IMR-90 (cell line): ENCODE data around the gene TNIP1. TPM values are rescaled to one million over a fixed set of nuclear protein-coding genes. Genes with fewer than 3 reads are reported as not detected.
A peak's percentile ranks its signal among the peaks of the same experiment; 100 is the strongest.

Source experiments
- ATAC-seq: fragments of 200-7000 bp; cut with Tn5 transposase; 2 replicates; pipeline ENCODE4 v1.9.1; 2020; ENCODE audit warnings: low read depth, mild to moderate bottlenecking, moderate library complexity
- BruUV-seq: library from RNA; stranded (reverse); fragments of 400-500 nt; replicated peaks from 2 replicates; lab custom pipeline; 2021; lab: Mats Ljungman, UMichigan
- CTCF ChIA-PET: fragments of 300-600 bp; formaldehyde crosslinking; extraction: SDS; loops from one replicate; lab custom pipeline; 2021; ENCODE audit warnings: antibody characterized with exemption; lab: Yijun Ruan, JAX
- POLR2A ChIA-PET: fragments of 300-600 bp; sonication (Branson Sonifier 250); formaldehyde crosslinking; loops from one replicate; lab custom pipeline; 2022; ENCODE audit warnings: antibody characterized with exemption; ENCODE audit not compliant: unreplicated experiment; lab: Charles Lee
- DNase-seq: peaks from one replicate; pipeline ENCODE4 v3.0.0; 2013
- H2AFZ ChIP-seq: replicated peaks from 2 replicates; pipeline ENCODE3; 2013; ENCODE audit warnings: low read length, mild to moderate bottlenecking; ENCODE audit not compliant: poor library complexity
- H2AK5ac ChIP-seq: 2 replicates; pipeline ENCODE4 v1.6.1; 2013; ENCODE audit warnings: low read depth, low read length, inconsistent platforms
- H2AK9ac ChIP-seq: replicated peaks from 2 replicates; pipeline ENCODE3; 2013; ENCODE audit warnings: mild to moderate bottlenecking, low read depth, low read length, moderate library complexity; ENCODE audit not compliant: poor library complexity
- H2BK120ac ChIP-seq: 2 replicates; pipeline ENCODE4 v1.6.1; 2013; ENCODE audit warnings: low read depth, low read length, inconsistent platforms
- H2BK15ac ChIP-seq: 3 replicates; pipeline ENCODE4 v1.6.1; 2013; ENCODE audit warnings: low read depth, low read length, inconsistent platforms
- H2BK20ac ChIP-seq: 2 replicates; pipeline ENCODE4 v1.6.1; 2013; ENCODE audit warnings: low read depth, mild to moderate bottlenecking, inconsistent platforms, low read length, moderate library complexity
- H2BK5ac ChIP-seq: 2 replicates; pipeline ENCODE4 v1.6.1; 2013; ENCODE audit warnings: mild to moderate bottlenecking, low read depth, low read length, inconsistent platforms; ENCODE audit not compliant: poor library complexity, severe bottlenecking
- H3K14ac ChIP-seq: replicated peaks from 2 replicates; pipeline ENCODE4 v1.6.1; 2013; ENCODE audit warnings: low read depth, low read length, inconsistent platforms
- H3K18ac ChIP-seq: 2 replicates; pipeline ENCODE4 v1.6.1; 2013; ENCODE audit warnings: low read depth, low read length, control low read depth
- H3K23ac ChIP-seq: 2 replicates; pipeline ENCODE4 v1.6.1; 2013; ENCODE audit warnings: low read depth, low read length, inconsistent platforms
- H3K27ac ChIP-seq: 2 replicates; pipeline ENCODE4 v1.5.1; 2013; ENCODE audit warnings: mild to moderate bottlenecking, control low read depth, low read length; ENCODE audit not compliant: insufficient read depth
- H3K27me3 ChIP-seq: 2 replicates; pipeline ENCODE4 v1.6.1; 2013; ENCODE audit warnings: low read length; ENCODE audit not compliant: control insufficient read depth, insufficient read depth
- H3K36me3 ChIP-seq: 2 replicates; pipeline ENCODE4 v1.6.1; 2013; ENCODE audit warnings: low read length, mixed read lengths; ENCODE audit not compliant: control insufficient read depth, insufficient read depth
- H3K4ac ChIP-seq: 2 replicates; pipeline ENCODE4 v1.6.1; 2013; ENCODE audit warnings: low read depth, low read length, inconsistent platforms
- H3K4me1 ChIP-seq: 2 replicates; pipeline ENCODE4 v1.6.1; 2013; ENCODE audit warnings: low read length, mixed read lengths; ENCODE audit not compliant: control insufficient read depth, insufficient read depth
- H3K4me2 ChIP-seq: 2 replicates; pipeline ENCODE4 v1.6.1; 2013; ENCODE audit warnings: low read depth, mild to moderate bottlenecking, control low read depth, low read length, moderate library complexity
- H3K4me3 ChIP-seq: 2 replicates; pipeline ENCODE4 v1.5.1; 2013; ENCODE audit warnings: low read depth, mild to moderate bottlenecking, control low read depth, low read length, moderate library complexity; ENCODE audit not compliant: insufficient read depth
- H3K56ac ChIP-seq: 2 replicates; pipeline ENCODE4 v1.6.1; 2013; ENCODE audit warnings: low read length, inconsistent platforms; ENCODE audit not compliant: insufficient read depth; ENCODE audit errors: extremely low read depth
- H3K79me1 ChIP-seq, 2 experiments: 2 replicates each; pipeline ENCODE4 v1.6.1; 2013; ENCODE audit warnings: low read length in 2 of 2, inconsistent platforms in 1 of 2, low read depth in 1 of 2
- H3K9ac ChIP-seq: 2 replicates; pipeline ENCODE4 v1.6.1; 2013; ENCODE audit warnings: low read depth, low read length, control low read depth
- H3K9me1 ChIP-seq: 2 replicates; pipeline ENCODE4 v1.6.1; 2013; ENCODE audit warnings: low read length, inconsistent platforms; ENCODE audit not compliant: insufficient read depth
- H3K9me3 ChIP-seq: 2 replicates; pipeline ENCODE4 v1.6.1; 2013; ENCODE audit warnings: low read length; ENCODE audit not compliant: control insufficient read depth, insufficient read depth
- H4K20me1 ChIP-seq: 2 replicates; pipeline ENCODE4 v1.6.1; 2013; ENCODE audit warnings: low read length, inconsistent platforms; ENCODE audit not compliant: insufficient read depth
- H4K5ac ChIP-seq: 2 replicates; pipeline ENCODE4 v1.6.1; 2013; ENCODE audit warnings: mild to moderate bottlenecking, low read depth, low read length, control low read depth
- H4K8ac ChIP-seq, 2 experiments: 2 replicates each; pipeline ENCODE4 v1.6.1; 2013; ENCODE audit warnings: low read depth in 2 of 2, low read length in 2 of 2, control low read depth in 1 of 2, inconsistent platforms in 1 of 2
- H4K91ac ChIP-seq: 2 replicates; pipeline ENCODE4 v1.6.1; 2013; ENCODE audit warnings: low read depth, low read length, inconsistent platforms; ENCODE audit not compliant: insufficient read depth
- CEBPB ChIP-seq: IDR thresholded peaks from 2 replicates; pipeline ENCODE4 v1.6.1; 2012; ENCODE audit warnings: low read depth, low read length, improper control_type of control experiment
- MAFK ChIP-seq: IDR thresholded peaks from 2 replicates; pipeline ENCODE4 v1.6.1; 2012; ENCODE audit warnings: low read depth, low read length, improper control_type of control experiment
- MXI1 ChIP-seq: IDR thresholded peaks from 2 replicates; pipeline ENCODE4 v1.6.1; 2012; ENCODE audit warnings: low read depth, mild to moderate bottlenecking, low read length, moderate library complexity, borderline replicate concordance
- RAD21 ChIP-seq: IDR thresholded peaks from 2 replicates; pipeline ENCODE4 v1.6.1; 2012; ENCODE audit warnings: low read length, improper control_type of control experiment
- RCOR1 ChIP-seq: IDR thresholded peaks from 2 replicates; pipeline ENCODE4 v1.6.1; 2012; ENCODE audit warnings: mild to moderate bottlenecking, low read length, improper control_type of control experiment; ENCODE audit not compliant: insufficient replicate concordance
- RFX5 ChIP-seq: IDR thresholded peaks from 2 replicates; pipeline ENCODE4 v1.8.0; 2012; ENCODE audit warnings: low read depth, mild to moderate bottlenecking, low read length, moderate library complexity
- WGBS, 2 experiments: methylation state at CpG; one replicate each; pipeline versions ENCODE4 v1.1.5 to v1.1.7; 2013; ENCODE audit warnings: missing lambda C conversion rate in 2 of 2; ENCODE audit not compliant: insufficient read length in 1 of 2; ENCODE audit errors: extremely low coverage in 2 of 2; 5-methylcytosine and 5-hydroxymethylcytosine counted together
- dilution Hi-C: fragments of 300-500 bp; cut with HindIII; formaldehyde crosslinking; loops from one replicate; pipeline ENCODE4 v1.14.3; 2018; ENCODE audit warnings: low sequenced_read_pairs; ENCODE audit not compliant: unreplicated experiment
- in situ Hi-C: fragments of 300-500 bp; cut with MboI; formaldehyde crosslinking; loops from 3 replicates; pipeline ENCODE4 v1.14.3; 2019; ENCODE audit warnings: low sequenced_read_pairs, inconsistent platforms, mixed read lengths
- intact Hi-C: fragments of 100-400 bp; cut with micrococcal nuclease; formaldehyde crosslinking; loops from 2 replicates; pipeline ENCODE4 v1.10.0; 2022
- polyA plus RNA-seq, 3 experiments: library from polyadenylated mRNA; depleted of rRNA; stranded (reverse); fragments of >200 nt; gene quantifications; 2 replicates each; pipeline ENCODE4 v1.2.3, GENCODE V29; 2012; ENCODE audit warnings: low replicate concordance in 1 of 3
- total RNA-seq: library from RNA; depleted of rRNA; stranded (reverse); fragments of >200 nt; gene quantifications from 2 replicates; pipeline ENCODE4 v1.2.3, GENCODE V29; 2012
- TF ChIP-seq, protein P1 (sequence below): fragments of 150-350 bp; IDR thresholded peaks from 2 replicates; pipeline ENCODE4 v1.6.1; 2016; ENCODE audit warnings: low read depth, mild to moderate bottlenecking, low read length, moderate library complexity, borderline replicate concordance

TNIP1 gene
- total and polyA plus RNA-seq, 2 of the 4 experiments (the other 2 are of a cell fraction) = 63.8 to 92.8 TPM

DNA sequence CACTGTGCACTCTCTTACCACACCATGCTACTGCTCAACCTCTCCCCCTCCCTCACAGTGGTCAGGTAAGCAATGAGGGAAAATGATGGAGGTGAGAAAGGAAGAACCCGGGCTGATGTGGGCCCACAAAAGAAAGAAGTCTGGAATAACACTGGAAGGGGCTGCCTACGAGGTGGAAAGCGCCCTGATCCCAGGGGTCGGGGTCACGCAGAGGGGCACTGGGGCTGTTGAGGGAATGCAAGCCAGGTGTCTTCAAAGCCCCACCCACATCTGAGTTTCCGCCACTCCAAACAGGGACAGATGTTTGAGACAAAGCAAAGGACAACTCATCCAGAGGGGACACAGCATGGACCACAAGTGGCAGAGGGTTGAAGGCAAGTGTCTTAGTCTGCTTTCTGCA lies 4.2 kb downstream of the TNIP1 start:
- Histone ChIP-seq H2BK120ac (peak overlapping the region; percentile 38; the same call in 1 of the 2 replicates), H3K27me3 (no peaks in the 10 kb centered on the region), H4K91ac (peak overlapping the region; percentile 54; the same call in 1 of the 2 replicates), H3K79me1 (peaks cover 32 to 86% of the 10 kb centered on the region in 2 experiments), H4K5ac (no peak overlapping the region), H2AK5ac (peak overlapping the region; percentile 97), H3K4me3 (no peak overlapping the region), H3K9me1 (peaks cover 45% of the 10 kb centered on the region), H2BK20ac (peak overlapping the region; percentile 47; the same call in 1 of the 2 replicates), H2BK15ac (peak overlapping the region; percentile 72; the same call in 1 of the 3 replicates), H2AK9ac (no peak overlapping the region), H3K4ac (peak overlapping the region; percentile 68), H3K36me3 (peaks cover 8% of the 10 kb centered on the region), H3K14ac (peak overlapping the region; percentile 87), H3K23ac (peak overlapping the region; percentile 73), H2AFZ (peak overlapping the region; percentile 40), H4K20me1 (peaks cover 59% of the 10 kb centered on the region), H3K9me3 (no peaks in the 10 kb centered on the region), H3K27ac (no peak overlapping the region; the same call in 1 of the 2 replicates), H3K4me1 (peaks cover 31% of the 10 kb centered on the region), H3K18ac (no peak overlapping the region), H2BK5ac (peak overlapping the region; percentile 82), H3K56ac (no peak overlapping the region), H3K9ac (no peak overlapping the region), H4K8ac (peak overlapping the region in 1 of 2 experiments; percentile 39; a peak in 1 of 4 replicates), H3K4me2 (no peak overlapping the region)
- ChIA-PET POLR2A (no interaction called here), CTCF (no interaction called here)
- BruUV-seq = no TSS peak
- dilution Hi-C loops (no loop called here), in situ Hi-C loops (no loop called here), intact Hi-C loops (no loop called here)
- DNase-seq = no peak
- TF ChIP-seq, protein P1, sequence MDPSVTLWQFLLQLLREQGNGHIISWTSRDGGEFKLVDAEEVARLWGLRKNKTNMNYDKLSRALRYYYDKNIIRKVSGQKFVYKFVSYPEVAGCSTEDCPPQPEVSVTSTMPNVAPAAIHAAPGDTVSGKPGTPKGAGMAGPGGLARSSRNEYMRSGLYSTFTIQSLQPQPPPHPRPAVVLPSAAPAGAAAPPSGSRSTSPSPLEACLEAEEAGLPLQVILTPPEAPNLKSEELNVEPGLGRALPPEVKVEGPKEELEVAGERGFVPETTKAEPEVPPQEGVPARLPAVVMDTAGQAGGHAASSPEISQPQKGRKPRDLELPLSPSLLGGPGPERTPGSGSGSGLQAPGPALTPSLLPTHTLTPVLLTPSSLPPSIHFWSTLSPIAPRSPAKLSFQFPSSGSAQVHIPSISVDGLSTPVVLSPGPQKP = no peak
- TF ChIP-seq RAD21 (no peak), RFX5 (no peak), MXI1 (no peak), MAFK (no peak), CEBPB (no peak), RCOR1 (no peak)
- no CpG with 5 or more reads among the region's 6 CpGs for WGBS, 2 experiments
- ATAC-seq = no peak
